OCI-LY7 (cell line): Measurements from ENCODE around the gene PSMD5. TPM values are rescaled to one million over a fixed set of nuclear protein-coding genes. Genes with fewer than 3 reads are reported as not detected.

ENCODE experiments used
- BruUV-seq: library from RNA; stranded (reverse); fragments of 400-500 nt; replicated peaks from 2 replicates; lab custom pipeline; 2021; lab: Mats Ljungman, UMichigan
- CTCF ChIA-PET: fragments of 300-600 bp; sonication (Branson Sonifier 250); formaldehyde crosslinking; loops from one replicate; lab custom pipeline; 2022; ENCODE audit warnings: antibody characterized with exemption; ENCODE audit not compliant: unreplicated experiment; lab: Charles Lee
- POLR2A ChIA-PET: fragments of 300-600 bp; sonication (Branson Sonifier 250); formaldehyde crosslinking; loops from one replicate; lab custom pipeline; 2022; ENCODE audit warnings: antibody characterized with exemption; lab: Charles Lee
- DNase-seq: peaks from one replicate; pipeline ENCODE4 v3.0.0-alpha.2; 2015; ENCODE audit warnings: low spot score
- H2AFZ ChIP-seq: fragments of 200-600 bp; sonication (generic), shearing (Covaris generic); 2 replicates; pipeline ENCODE4 v1.6.1; 2014; ENCODE audit warnings: mild to moderate bottlenecking, antibody characterized with exemption, low read length, moderate library complexity
- H3K27ac ChIP-seq: fragments of 200-600 bp; sonication (generic); 2 replicates; pipeline ENCODE4 v1.5.1; 2014; ENCODE audit warnings: mixed run types, low read depth, mild to moderate bottlenecking, moderate library complexity, low read length, inconsistent platforms; ENCODE audit not compliant: poor library complexity, severe bottlenecking
- H3K36me3 ChIP-seq: fragments of 200-600 bp; sonication (generic); 2 replicates; pipeline ENCODE4 v1.6.1; 2014; ENCODE audit warnings: mild to moderate bottlenecking, antibody characterized with exemption, low read length, moderate library complexity, mixed read lengths; ENCODE audit not compliant: insufficient read depth
- H3K4me1 ChIP-seq: fragments of 200-600 bp; sonication (generic); 2 replicates; pipeline ENCODE4 v1.5.1; 2014; ENCODE audit warnings: mild to moderate bottlenecking, low read length; ENCODE audit not compliant: insufficient read depth, poor library complexity, severe bottlenecking
- H3K4me2 ChIP-seq: fragments of 200-600 bp; sonication (generic); 2 replicates; pipeline ENCODE4 v1.6.1; 2014; ENCODE audit warnings: mild to moderate bottlenecking, low read length
- H3K4me3 ChIP-seq: fragments of 200-600 bp; sonication (generic); 2 replicates; pipeline ENCODE4 v1.5.1; 2014; ENCODE audit warnings: mild to moderate bottlenecking, low read depth, low read length; ENCODE audit not compliant: poor library complexity, severe bottlenecking
- H3K79me2 ChIP-seq: fragments of 200-600 bp; sonication (generic); 2 replicates; pipeline ENCODE4 v1.6.1; 2016; ENCODE audit warnings: low read depth, mild to moderate bottlenecking, low read length, moderate library complexity, mixed read lengths; ENCODE audit not compliant: insufficient read depth
- H3K9me2 ChIP-seq: fragments of 200-600 bp; sonication (generic); 2 replicates; pipeline ENCODE4 v1.6.1; 2016; ENCODE audit warnings: mild to moderate bottlenecking, low read length, mixed read lengths; ENCODE audit not compliant: insufficient read depth
- H3K9me3 ChIP-seq: fragments of 200-600 bp; sonication (generic); 2 replicates; pipeline ENCODE4 v1.6.1; 2014; ENCODE audit warnings: mild to moderate bottlenecking, mixed run types, low read length, mixed read lengths
- H4K20me1 ChIP-seq: fragments of 200-600 bp; sonication (generic); 2 replicates; pipeline ENCODE4 v1.6.1; 2014; ENCODE audit warnings: mild to moderate bottlenecking, antibody characterized with exemption, low read length, moderate library complexity, mixed read lengths; ENCODE audit not compliant: insufficient read depth
- CTCF ChIP-seq: fragments of 200-600 bp; sonication (generic); conservative IDR thresholded peaks from 2 replicates; pipeline ENCODE4 v1.5.1; 2014; ENCODE audit warnings: mild to moderate bottlenecking, antibody characterized with exemption, low read length, moderate library complexity, mixed read lengths
- EZH2phosphoT487 ChIP-seq: fragments of 200-600 bp; sonication (generic); IDR thresholded peaks from 2 replicates; pipeline ENCODE4 v1.6.1; 2018; ENCODE audit warnings: low read depth, borderline replicate concordance, mild to moderate bottlenecking, mixed run types, antibody characterized with exemption, low read length, moderate library complexity, mixed read lengths
- intact Hi-C: fragments of 100-400 bp; cut with micrococcal nuclease; formaldehyde crosslinking; loops from one replicate; pipeline ENCODE4 v1.10.0; 2022; ENCODE audit not compliant: unreplicated experiment
- total RNA-seq, 2 experiments: library from RNA; depleted of rRNA in 1 of 2; stranded (reverse); fragments of >200 nt in 1 of 2; shearing (Covaris generic) in 1 of 2; gene quantifications; 2 replicates each; pipeline ENCODE4 v1.2.3, GENCODE V29; 2014 to 2022

The PSMD5 gene
- total RNA-seq, 2 experiments from 2014 or later = 12.0 to 33.3 TPM

- H2AFZ ChIP-seq = no peak overlapping the region
- TF ChIP-seq CTCF = no peak
- TF ChIP-seq EZH2phosphoT487 = no peak
- H3K36me3 ChIP-seq = peaks cover 41% of the 10 kb centered on the region
- H3K27ac ChIP-seq = peak overlapping the region; percentile 87
- no peaks in the 10 kb centered on the region for H3K9me2 ChIP-seq
- H3K9me3 ChIP-seq = no peaks in the 10 kb centered on the region
- intact Hi-C loops = loop anchor here (1.0 to 5.0 kb wide), 5 partner anchors 25 to 325 kb away; partner anchors contain the start of gene RAB14
- peaks cover 32% of the 10 kb centered on the region; the same call in 1 of the 2 replicates for H3K79me2 ChIP-seq
- H3K4me2 ChIP-seq = peak overlapping the region; percentile 82
- peak; percentile 90 for DNase-seq
- peak overlapping the region; percentile 68 for H3K4me3 ChIP-seq
- no peaks in the 10 kb centered on the region for H4K20me1 ChIP-seq
- BruUV-seq = TSS peak; percentile 88
- ChIA-PET POLR2A (interaction anchor here (0.7 to 4.6 kb wide), 6 partner anchors 9 to 195 kb away, joined by 3 to 50 read pairs (median 5); no protein-coding TSS in a partner anchor), CTCF (interaction anchor here (1.0 kb wide), 1 partner anchor 35 kb away, joined by 3 read pairs; no protein-coding TSS in a partner anchor)
- peaks cover 82% of the 10 kb centered on the region for H3K4me1 ChIP-seq
Measured at GRCh38 chr9:120877276-120878034, 34.7 kb upstream of the PSMD5 start.

GRCh38 chr9:120876842-120877240 lies 34.1 kb upstream of the PSMD5 start, which contains the start of gene PHF19:
PHF19 (minus strand) TSS chr9:120877188; CDS start chr9:120874741, 2,447 bp downstream.
- no peaks in the 10 kb centered on the region for H4K20me1 ChIP-seq
- peak within 1 kb of the TSS; percentile 93 for H3K4me3 ChIP-seq
- peaks cover 76% of the 10 kb centered on the region for H3K4me1 ChIP-seq
- H2AFZ ChIP-seq = no peak within 1 kb of the TSS
- peaks cover 32% of the 10 kb centered on the region; the same call in 1 of the 2 replicates for H3K79me2 ChIP-seq
- peaks cover 47% of the 10 kb centered on the region for H3K36me3 ChIP-seq
- no peaks in the 10 kb centered on the region for H3K9me2 ChIP-seq
- H3K4me2 ChIP-seq = peak within 1 kb of the TSS; percentile 96
- H3K27ac ChIP-seq = peak within 1 kb of the TSS; percentile 96
- no peak for TF ChIP-seq CTCF
- no peak for TF ChIP-seq EZH2phosphoT487
- POLR2A ChIA-PET = interaction anchor here (1.4 to 2.6 kb wide), 3 partner anchors 19 to 55 kb away, joined by 3 to 5 read pairs (median 5); no protein-coding TSS in a partner anchor
- intact Hi-C loops = loop anchor here (1.0 to 5.0 kb wide), 6 partner anchors 15 to 325 kb away; partner anchors contain the start of gene RAB14
- no peak for DNase-seq
- CTCF ChIA-PET = no interaction called here
- no peaks in the 10 kb centered on the region for H3K9me3 ChIP-seq
- no TSS peak for BruUV-seq
